Psoas muscle (tissue), 8 donors: ENCODE measurements around the gene HP. TPM values are rescaled to one million over a fixed set of nuclear protein-coding genes. Genes with fewer than 3 reads are reported as not detected.

Experiments used
- ATAC-seq, 4 donors: fragments of 200-7000 bp; cut with Tn5 transposase; one replicate each; pipeline ENCODE4 v1.9.1; 2020; ENCODE audit warnings: moderate library complexity in 3 of 4, mild to moderate bottlenecking in 2 of 4
- DNase-seq, 2 donors: peaks; one replicate each; pipeline ENCODE4 v3.0.0-alpha.2; 2020
- H3K27ac ChIP-seq: fragments of 200-600 bp; one replicate; pipeline ENCODE4 v1.8.0; 2022
- H3K27me3 ChIP-seq, 3 donors: fragments of 200-600 bp in 1 of 3; one replicate each; pipeline versions ENCODE4 v1.6.1 to v1.8.0; 2013 to 2022; ENCODE audit warnings: low read length in 2 of 3, mild to moderate bottlenecking in 2 of 3, moderate library complexity in 1 of 3; ENCODE audit not compliant: insufficient read depth in 3 of 3
- H3K36me3 ChIP-seq, 2 donors: fragments of 200-600 bp in 1 of 2; one replicate each; pipeline versions ENCODE4 v1.6.1 to v1.8.0; 2013 to 2022; ENCODE audit warnings: low read depth in 1 of 2, mild to moderate bottlenecking in 1 of 2, moderate library complexity in 1 of 2; ENCODE audit not compliant: insufficient read depth in 1 of 2
- H3K4me1 ChIP-seq: fragments of 200-600 bp; one replicate; pipeline ENCODE4 v1.8.0; 2022
- H3K4me3 ChIP-seq: fragments of 200-600 bp; one replicate; pipeline ENCODE4 v1.8.0; 2022; ENCODE audit warnings: mild to moderate bottlenecking
- H3K9me3 ChIP-seq: fragments of 200-600 bp; one replicate; pipeline ENCODE4 v1.8.0; 2022
- WGBS, 3 donors: extraction: QIAGEN DNeasy Blood & Tissue Kit; methylation state at CpG; one replicate each; pipeline versions ENCODE4 v1.1.6 to v1.1.7; 2013; 5-methylcytosine and 5-hydroxymethylcytosine counted together
- intact Hi-C, 2 donors: fragments of 100-400 bp; cut with DNase I; formaldehyde crosslinking; loops; one replicate each; pipeline versions ENCODE4 v1.11.0 to v1.14.2; 2022
- polyA plus RNA-seq, 3 donors: library from polyadenylated mRNA; stranded (reverse); fragments of 200-250 nt; gene quantifications; one replicate each; pipeline ENCODE4 v1.2.3, GENCODE V29; 2013
- total RNA-seq, 4 donors: library from RNA; stranded (reverse); fragmentation: NEBNext Ultra II Directional in 2 of 4; extraction: Animal tissue kit (Norgen Biotek cat#: 25700) in 2 of 4; gene quantifications; one replicate each; pipeline versions ENCODE4 v1.2.1 to v1.2.4, GENCODE V29; 2021 to 2023
- TF ChIP-seq, protein P1 (sequence below): fragments of 200-600 bp; IDR thresholded peaks from one replicate; pipeline ENCODE4 v1.8.0; 2022; ENCODE audit warnings: antibody characterized with exemption
- donor health status: healthy with polysubstance abuse.
- donor health status: DM: no; HTN: no; CAD: no; lungs with moderate emphysema.
- donor health status: Bipolar disorder and iron deficiency.
- donor health status: healthy.
- donor health status: DM: yes; HTN: yes; CAD: no.
- donor health status: DM: no; HTN: no; CAD: no.
- donor health status: DM: no; HTN: no; CAD: no.
- donor health status: DM: yes; HTN: yes; CAD: no.

Gene HP
- total and polyA plus RNA-seq, 7 donors = 2.3 to 17.3 (median 9.3) TPM

DNA sequence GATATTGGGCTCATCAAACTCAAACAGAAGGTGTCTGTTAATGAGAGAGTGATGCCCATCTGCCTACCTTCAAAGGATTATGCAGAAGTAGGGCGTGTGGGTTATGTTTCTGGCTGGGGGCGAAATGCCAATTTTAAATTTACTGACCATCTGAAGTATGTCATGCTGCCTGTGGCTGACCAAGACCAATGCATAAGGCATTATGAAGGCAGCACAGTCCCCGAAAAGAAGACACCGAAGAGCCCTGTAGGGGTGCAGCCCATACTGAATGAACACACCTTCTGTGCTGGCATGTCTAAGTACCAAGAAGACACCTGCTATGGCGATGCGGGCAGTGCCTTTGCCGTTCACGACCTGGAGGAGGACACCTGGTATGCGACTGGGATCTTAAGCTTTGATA, 6.1 kb downstream of the HP start:
- no peak overlapping the region for H3K4me3 ChIP-seq
- no peak overlapping the region for H3K27ac ChIP-seq
- WGBS, 3 donors = 72 to 88% (median 80%) methylated on average over 9 of the region's 9 CpGs
- H3K9me3 ChIP-seq = no peaks in the 10 kb centered on the region
- intact Hi-C loops = no loop called here
- H3K27me3 ChIP-seq = no peaks in the 10 kb centered on the region
- H3K36me3 ChIP-seq = no peaks in the 10 kb centered on the region
- no peak for DNase-seq
- peak; percentile 40 to 65 (median 59) for ATAC-seq
- H3K4me1 ChIP-seq = no peaks in the 10 kb centered on the region
- TF ChIP-seq, protein P1, sequence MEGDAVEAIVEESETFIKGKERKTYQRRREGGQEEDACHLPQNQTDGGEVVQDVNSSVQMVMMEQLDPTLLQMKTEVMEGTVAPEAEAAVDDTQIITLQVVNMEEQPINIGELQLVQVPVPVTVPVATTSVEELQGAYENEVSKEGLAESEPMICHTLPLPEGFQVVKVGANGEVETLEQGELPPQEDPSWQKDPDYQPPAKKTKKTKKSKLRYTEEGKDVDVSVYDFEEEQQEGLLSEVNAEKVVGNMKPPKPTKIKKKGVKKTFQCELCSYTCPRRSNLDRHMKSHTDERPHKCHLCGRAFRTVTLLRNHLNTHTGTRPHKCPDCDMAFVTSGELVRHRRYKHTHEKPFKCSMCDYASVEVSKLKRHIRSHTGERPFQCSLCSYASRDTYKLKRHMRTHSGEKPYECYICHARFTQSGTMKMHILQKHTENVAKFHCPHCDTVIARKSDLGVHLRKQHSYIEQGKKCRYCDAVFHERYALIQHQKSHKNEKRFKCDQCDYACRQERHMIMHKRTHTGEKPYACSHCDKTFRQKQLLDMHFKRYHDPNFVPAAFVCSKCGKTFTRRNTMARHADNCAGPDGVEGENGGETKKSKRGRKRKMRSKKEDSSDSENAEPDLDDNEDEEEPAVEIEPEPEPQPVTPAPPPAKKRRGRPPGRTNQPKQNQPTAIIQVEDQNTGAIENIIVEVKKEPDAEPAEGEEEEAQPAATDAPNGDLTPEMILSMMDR = no peak

DNA sequence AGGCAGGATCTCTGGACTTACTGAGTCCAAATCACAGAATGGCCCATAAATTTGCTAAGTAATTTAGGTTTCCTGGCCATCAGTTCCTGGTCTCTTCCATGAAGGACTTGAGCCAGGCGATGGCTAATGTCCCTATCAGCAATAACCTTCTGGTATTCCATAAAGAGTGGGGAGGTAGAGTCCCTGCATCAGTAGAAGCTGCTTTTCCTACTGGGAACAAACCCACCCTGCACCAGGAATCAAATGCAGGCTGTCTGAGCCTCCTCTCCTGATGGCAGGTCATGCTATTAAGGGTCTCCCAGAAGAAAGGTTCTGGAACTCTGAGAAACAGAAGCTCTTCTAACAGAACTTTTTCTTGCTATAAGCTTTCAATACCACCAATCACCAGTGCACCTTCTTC, 7.3 kb downstream of the HP start:
- WGBS, 3 donors = 96 to 100% (median 100%) methylated on average over 1 of the region's 1 CpG
- Histone ChIP-seq H3K9me3 (no peaks in the 10 kb centered on the region), H3K27ac (no peak overlapping the region), H3K27me3 (no peaks in the 10 kb centered on the region), H3K36me3 (no peaks in the 10 kb centered on the region), H3K4me3 (no peak overlapping the region), H3K4me1 (no peaks in the 10 kb centered on the region)
- TF ChIP-seq, protein P1 = no peak
- no peak for DNase-seq
- ATAC-seq = no peak
- intact Hi-C loops = no loop called here

DNA sequence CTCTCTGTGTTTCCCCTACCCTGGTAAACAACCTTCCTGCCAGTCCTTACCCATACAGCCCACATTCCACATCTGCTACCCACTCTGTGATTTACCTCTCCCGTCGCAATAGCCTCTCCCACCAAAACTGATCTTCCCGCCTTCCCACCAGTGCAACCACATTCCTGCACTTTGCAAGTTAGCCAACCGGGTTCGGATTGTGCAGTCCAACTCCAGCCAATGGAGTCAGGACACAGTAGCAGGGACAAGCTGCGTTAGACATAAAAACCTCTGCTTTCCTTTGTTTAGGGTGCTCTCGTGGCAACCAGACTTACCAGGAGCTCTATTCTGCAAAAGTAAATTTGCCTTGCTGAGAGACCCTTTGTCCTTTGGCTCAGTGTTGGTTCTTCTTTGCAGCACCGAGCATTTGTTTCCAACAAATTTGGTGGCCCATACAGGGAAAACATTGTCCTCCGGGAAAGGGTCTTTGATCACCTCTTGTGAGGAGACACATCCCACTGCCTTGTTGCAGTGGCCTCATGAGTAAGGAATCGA, 10.1 kb downstream of the HP start:
- DNase-seq = no peak
- TF ChIP-seq, protein P1 = no peak
- no peaks in the 10 kb centered on the region for H3K36me3 ChIP-seq
- 88 to 92% (median 91%) methylated on average over 10 of the region's 10 CpGs for WGBS, 3 donors
- no peak overlapping the region for H3K4me3 ChIP-seq
- no peaks in the 10 kb centered on the region for H3K4me1 ChIP-seq
- no peaks in the 10 kb centered on the region for H3K27me3 ChIP-seq
- H3K27ac ChIP-seq = no peak overlapping the region
- intact Hi-C loops = no loop called here
- ATAC-seq = no peak
- no peaks in the 10 kb centered on the region for H3K9me3 ChIP-seq

DNA sequence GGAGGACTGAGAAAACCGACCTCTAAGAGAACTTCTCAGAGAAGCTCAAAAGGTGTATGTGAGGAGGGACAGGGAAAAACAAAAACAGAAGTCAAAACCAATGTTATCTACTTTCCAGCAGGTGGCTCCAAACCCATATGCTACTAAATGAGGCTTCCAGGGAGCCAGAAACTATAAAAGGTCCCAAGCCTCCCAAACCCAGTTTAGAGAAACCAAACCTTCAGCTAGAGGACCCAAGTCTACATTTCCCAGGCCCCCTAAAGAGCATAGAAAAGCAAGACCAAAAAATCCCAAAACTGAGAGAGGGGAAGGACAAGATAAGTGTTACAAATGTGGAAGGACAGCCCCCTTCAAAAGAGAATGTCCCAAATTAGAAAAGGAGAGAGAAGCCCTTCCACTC, 12.4 kb downstream of the HP start:
- intact Hi-C loops = loop anchor here in 1 of 2 donors (5.0 kb wide), 1 partner anchor 36 kb away; no protein-coding TSS in a partner anchor
- ATAC-seq = peak in 3 of 4 donors; percentile 48 to 78 (median 73)
- Histone ChIP-seq H3K36me3 (no peaks in the 10 kb centered on the region), H3K4me1 (no peaks in the 10 kb centered on the region), H3K27me3 (no peaks in the 10 kb centered on the region), H3K4me3 (no peak overlapping the region), H3K9me3 (no peaks in the 10 kb centered on the region), H3K27ac (no peak overlapping the region)
- 4 to 22% (median 16%) methylated on average over 1 of the region's 1 CpG for WGBS, 3 donors
- TF ChIP-seq, protein P1 = peak; percentile 53
- no peak for DNase-seq

DNA sequence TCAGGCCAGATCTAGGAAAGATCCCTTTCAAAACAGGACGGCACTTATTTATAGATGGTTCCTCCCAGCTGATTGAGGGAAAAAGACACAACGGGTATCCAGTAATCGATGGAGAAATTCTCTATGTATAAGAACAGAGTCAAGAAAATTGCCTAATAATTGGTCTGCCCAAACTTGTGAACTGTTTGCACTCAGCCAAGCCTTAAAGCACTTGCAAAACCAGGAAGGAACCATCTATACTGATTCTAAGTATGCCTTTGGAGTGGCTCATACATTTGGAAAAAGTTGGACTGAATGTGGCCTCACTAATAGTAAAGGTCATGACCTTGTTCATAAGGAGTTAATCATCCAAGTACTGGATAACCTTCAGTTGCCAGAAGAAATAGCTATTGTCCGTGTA, 14.6 kb downstream of the HP start:
- intact Hi-C loops = loop anchor here in 1 of 2 donors (5.0 kb wide), 1 partner anchor 33 kb away; no protein-coding TSS in a partner anchor
- WGBS, 3 donors = 73 to 80% (median 80%) methylated on average over 4 of the region's 4 CpGs
- no peaks in the 10 kb centered on the region for H3K36me3 ChIP-seq
- no peak for ATAC-seq
- H3K27me3 ChIP-seq = no peaks in the 10 kb centered on the region
- no peak overlapping the region for H3K4me3 ChIP-seq
- H3K27ac ChIP-seq = no peak overlapping the region
- TF ChIP-seq, protein P1 = no peak
- H3K9me3 ChIP-seq = no peaks in the 10 kb centered on the region
- no peak for DNase-seq
- H3K4me1 ChIP-seq = peaks cover 7% of the 10 kb centered on the region
